Transverse colon (tissue), 4 donors: Measurements from ENCODE around the gene FAAH. TPM values are rescaled to one million over a fixed set of nuclear protein-coding genes. Genes with fewer than 3 reads are reported as not detected.

ENCODE experiments used
- DNase-seq: peaks from one replicate; pipeline ENCODE4 v3.0.0-alpha.2; 2019
- H3K27ac ChIP-seq, 4 donors: fragments of 200-600 bp; sonication (generic); 2 replicates each; pipeline ENCODE4 v1.5.1; 2016 to 2018; ENCODE audit warnings: inconsistent platforms in 4 of 4
- H3K27me3 ChIP-seq: fragments of 200-600 bp; sonication (generic); 2 replicates; pipeline ENCODE4 v1.5.1; 2017; ENCODE audit warnings: inconsistent platforms
- H3K36me3 ChIP-seq, 4 donors: fragments of 200-600 bp; sonication (generic); 2 replicates each; pipeline ENCODE4 v1.5.1; 2017 to 2019; ENCODE audit warnings: inconsistent platforms in 4 of 4
- H3K4me1 ChIP-seq, 4 donors: fragments of 200-600 bp; sonication (generic); 2 replicates each; pipeline ENCODE4 v1.5.1; 2017 to 2020; ENCODE audit warnings: inconsistent platforms in 4 of 4
- H3K4me3 ChIP-seq, 4 donors: fragments of 200-600 bp; sonication (generic); 1 replicate in 1 of 4; 2 replicates in 3 of 4; pipeline versions ENCODE4 v1.5.1 to v1.6.1; 2017 to 2019; ENCODE audit warnings: inconsistent platforms in 4 of 4
- H3K9me3 ChIP-seq, 2 donors: fragments of 200-600 bp; sonication (generic); 2 replicates each; pipeline ENCODE4 v1.5.1; 2017 to 2019; ENCODE audit warnings: inconsistent platforms in 2 of 2
- EP300 ChIP-seq: sonication (generic); formaldehyde crosslinking; IDR thresholded peaks from one replicate; pipeline ENCODE4 v1.6.1; 2017; ENCODE audit warnings: antibody characterized with exemption, low read depth
- POLR2A ChIP-seq: fragments of 450-650 bp; IDR thresholded peaks from one replicate; pipeline ENCODE4 v1.6.1; 2016; ENCODE audit warnings: antibody characterized with exemption, mild to moderate bottlenecking, moderate library complexity
- POLR2AphosphoS5 ChIP-seq, 3 donors: sonication (generic); formaldehyde crosslinking; IDR thresholded peaks; one replicate each; pipeline ENCODE4 v1.6.1; 2016; ENCODE audit warnings: antibody characterized with exemption in 3 of 3
- WGBS, 2 donors: methylation state at CpG; one replicate each; pipeline ENCODE4 v1.1.5; 2018; ENCODE audit warnings: low coverage in 1 of 2; 5-methylcytosine and 5-hydroxymethylcytosine counted together
- in situ Hi-C, 4 donors: fragments of 200-750 bp; cut with MboI; loops; one replicate each; pipeline versions ENCODE4 v1.15.0 to v1.15.1; 2017; ENCODE audit warnings: low sequenced_read_pairs in 3 of 4, low pct_ligation_motif_present in 1 of 4, low pct_unique_long_range_greater_than_20kb in 1 of 4
- intact Hi-C: fragments of 100-400 bp; cut with DNase I; formaldehyde crosslinking; loops from one replicate; pipeline ENCODE4 v1.15.1; 2023; ENCODE audit warnings: low total_unique reads
- total RNA-seq, 4 donors: library from RNA; depleted of rRNA; stranded (reverse); fragments of >200 nt; gene quantifications; one replicate each; pipeline ENCODE4 v1.1.0, GENCODE V29; 2016
- TF ChIP-seq, protein P1 (sequence below), 5 experiments: fragments of 200-600 bp in 3 of 5; fragments of 450-650 bp in 2 of 5; sonication (generic) in 3 of 5; IDR thresholded peaks; 1 replicate in 2 of 5; 2 replicates in 3 of 5; pipeline ENCODE4 v1.5.1; 2016 to 2017; ENCODE audit warnings: antibody characterized with exemption in 5 of 5, inconsistent platforms in 3 of 5, mild to moderate bottlenecking in 2 of 5, moderate library complexity in 1 of 5

The FAAH gene
- total RNA-seq, 4 donors from 2014 or later = 90.8 to 349 (median 141) TPM

DNA sequence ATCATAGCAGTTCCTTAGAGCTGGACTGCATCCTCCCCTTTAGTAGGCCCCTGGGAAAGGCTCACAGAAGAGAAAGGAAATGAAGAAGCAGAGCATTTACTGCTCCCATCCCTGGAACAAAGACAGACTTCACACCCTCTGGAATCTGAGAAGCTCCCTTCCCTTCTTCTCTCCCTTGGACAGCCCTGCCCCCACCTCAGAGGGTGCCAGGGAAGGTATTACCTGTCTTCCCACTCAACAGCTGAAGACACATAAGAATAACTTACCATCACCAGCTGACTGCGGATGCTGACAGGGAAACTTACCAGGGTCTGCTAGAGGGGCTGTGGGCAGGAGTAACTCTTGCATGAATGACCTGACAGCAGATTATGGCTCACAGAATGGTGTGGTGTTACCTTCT is 14.1 kb upstream of the FAAH start:
- DNase-seq = no peak
- 100% methylated on average over 1 of the region's 1 CpG; no CpG with 5 or more reads in 1 of the 2 donors for WGBS, 2 donors
- no peaks in the 10 kb centered on the region for H3K36me3 ChIP-seq
- TF ChIP-seq EP300 (no peak), POLR2A (no peak), POLR2AphosphoS5 (IDR thresholded peaks at IDR 0.05) (no peak)
- TF ChIP-seq, protein P1, sequence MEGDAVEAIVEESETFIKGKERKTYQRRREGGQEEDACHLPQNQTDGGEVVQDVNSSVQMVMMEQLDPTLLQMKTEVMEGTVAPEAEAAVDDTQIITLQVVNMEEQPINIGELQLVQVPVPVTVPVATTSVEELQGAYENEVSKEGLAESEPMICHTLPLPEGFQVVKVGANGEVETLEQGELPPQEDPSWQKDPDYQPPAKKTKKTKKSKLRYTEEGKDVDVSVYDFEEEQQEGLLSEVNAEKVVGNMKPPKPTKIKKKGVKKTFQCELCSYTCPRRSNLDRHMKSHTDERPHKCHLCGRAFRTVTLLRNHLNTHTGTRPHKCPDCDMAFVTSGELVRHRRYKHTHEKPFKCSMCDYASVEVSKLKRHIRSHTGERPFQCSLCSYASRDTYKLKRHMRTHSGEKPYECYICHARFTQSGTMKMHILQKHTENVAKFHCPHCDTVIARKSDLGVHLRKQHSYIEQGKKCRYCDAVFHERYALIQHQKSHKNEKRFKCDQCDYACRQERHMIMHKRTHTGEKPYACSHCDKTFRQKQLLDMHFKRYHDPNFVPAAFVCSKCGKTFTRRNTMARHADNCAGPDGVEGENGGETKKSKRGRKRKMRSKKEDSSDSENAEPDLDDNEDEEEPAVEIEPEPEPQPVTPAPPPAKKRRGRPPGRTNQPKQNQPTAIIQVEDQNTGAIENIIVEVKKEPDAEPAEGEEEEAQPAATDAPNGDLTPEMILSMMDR (IDR thresholded peaks at IDR 0.05) = no peak
- H3K27ac ChIP-seq = no peak overlapping the region
- intact Hi-C loops (no loop called here), in situ Hi-C loops (no loop called here)
- no peak overlapping the region for H3K4me3 ChIP-seq
- H3K4me1 ChIP-seq = peaks cover 0 to 4% (median 0%) of the 10 kb centered on the region in 4 donors
- H3K9me3 ChIP-seq = peaks cover 0 to 3% of the 10 kb centered on the region in 2 donors
- no peaks in the 10 kb centered on the region for H3K27me3 ChIP-seq

DNA sequence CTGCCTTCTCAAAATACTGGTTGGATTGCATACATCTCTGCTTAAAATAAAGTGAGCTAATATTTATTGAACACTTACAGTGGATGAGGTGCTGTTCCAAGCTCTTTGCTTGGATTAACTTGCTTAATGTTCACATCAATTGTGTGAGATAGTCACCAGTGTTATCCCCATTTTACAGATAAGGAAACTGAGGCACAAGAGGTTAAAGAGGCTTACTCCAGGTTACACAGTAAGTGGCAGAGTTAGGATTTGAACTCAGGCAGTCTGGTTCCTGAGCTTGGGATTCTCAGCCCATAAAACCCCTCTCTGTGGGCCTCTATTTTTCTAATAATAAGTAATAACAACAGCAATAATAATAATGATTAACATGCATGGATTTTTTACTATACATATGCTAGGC is 13.6 kb upstream of the FAAH start:
- Histone ChIP-seq H3K27me3 (no peaks in the 10 kb centered on the region), H3K27ac (no peak overlapping the region), H3K36me3 (no peaks in the 10 kb centered on the region), H3K4me3 (no peak overlapping the region), H3K4me1 (peaks cover 0 to 4% (median 0%) of the 10 kb centered on the region in 4 donors), H3K9me3 (peaks cover 0 to 3% of the 10 kb centered on the region in 2 donors)
- TF ChIP-seq, protein P1 (IDR thresholded peaks at IDR 0.05) = no peak
- TF ChIP-seq EP300 (no peak), POLR2AphosphoS5 (IDR thresholded peaks at IDR 0.05) (no peak), POLR2A (no peak)
- in situ Hi-C loops = no loop called here
- intact Hi-C loops = no loop called here
- no peak for DNase-seq

DNA sequence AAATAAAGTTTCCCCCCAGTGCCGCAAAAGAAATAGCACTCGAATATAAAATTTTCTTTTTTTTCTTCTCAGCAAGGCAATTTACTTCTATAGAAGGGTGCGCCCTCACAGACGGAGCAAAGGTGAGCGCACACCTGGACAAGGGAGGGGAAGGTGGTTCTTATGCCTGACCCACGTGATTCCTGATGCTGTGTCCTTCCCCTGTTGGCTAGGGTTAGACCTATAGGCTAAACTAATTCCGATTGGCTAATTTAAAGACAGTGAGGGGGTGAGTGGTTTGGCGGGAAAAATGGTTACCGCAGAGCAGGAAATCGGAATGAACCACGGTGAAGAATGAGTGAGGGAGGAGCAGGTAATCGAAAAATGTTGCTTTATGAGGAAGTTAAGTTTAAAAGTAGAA is 607 bp upstream of the FAAH start:
- H3K27ac ChIP-seq = no peak overlapping the region
- 77 to 83% methylated on average over 12 of the region's 12 CpGs for WGBS, 2 donors

DNA sequence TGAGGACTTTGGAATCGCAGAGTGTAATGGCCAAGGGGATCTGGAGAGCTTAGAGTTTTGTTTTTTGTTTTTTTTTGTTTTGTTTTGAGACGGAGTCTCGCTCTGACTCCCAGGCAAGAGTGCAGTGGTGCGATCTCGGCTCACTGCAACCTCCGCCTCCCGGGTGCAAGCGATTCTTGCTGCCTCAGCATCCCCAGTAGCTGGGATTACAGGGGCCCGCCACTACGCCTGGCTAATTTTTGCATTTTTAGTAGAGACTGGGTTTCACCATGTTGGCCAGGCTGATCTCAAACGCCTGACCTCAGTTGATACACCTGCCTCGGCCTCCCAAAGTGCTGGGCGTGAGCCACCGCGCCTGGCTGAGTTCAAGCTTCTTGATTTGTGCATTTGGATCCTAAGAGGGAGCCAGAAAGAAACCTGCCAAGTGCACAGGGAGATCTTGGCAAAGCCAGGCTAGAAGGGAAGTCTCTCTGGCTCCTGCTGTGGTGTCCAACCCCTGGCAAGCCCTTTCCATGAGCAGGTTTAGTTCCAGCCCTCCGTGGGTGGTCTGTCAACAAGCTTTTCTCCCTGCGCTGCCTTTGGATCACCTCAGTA is 852 bp downstream of the FAAH start:
- intact Hi-C loops = no loop called here
- no peak for DNase-seq
- H3K27ac ChIP-seq = peak overlapping the region; percentile 73 to 88 (median 80)
- H3K27me3 ChIP-seq = no peaks in the 10 kb centered on the region
- WGBS, 2 donors = 31 to 40% methylated on average over 1 to 17 of the region's 17 CpGs
- in situ Hi-C loops = no loop called here
- TF ChIP-seq EP300 = no peak
- TF ChIP-seq POLR2AphosphoS5 (IDR thresholded peaks at IDR 0.05) = no peak
- no peak for TF ChIP-seq POLR2A
- TF ChIP-seq, protein P1 (IDR thresholded peaks at IDR 0.05) = no peak
- H3K9me3 ChIP-seq = peaks cover 0 to 11% of the 10 kb centered on the region in 2 donors
- H3K4me1 ChIP-seq = peaks cover 10 to 23% (median 18%) of the 10 kb centered on the region in 4 donors
- H3K4me3 ChIP-seq = peak overlapping the region; percentile 51 to 76 (median 54)
- no peaks in the 10 kb centered on the region for H3K36me3 ChIP-seq

More for the DNA sequence above, 607 bp upstream of the FAAH start:
- Histone ChIP-seq H3K36me3 (no peaks in the 10 kb centered on the region), H3K4me1 (peaks cover 10 to 23% (median 18%) of the 10 kb centered on the region in 4 donors), H3K27me3 (no peaks in the 10 kb centered on the region), H3K4me3 (peak overlapping the region in 1 of 4 donors; percentile 54), H3K9me3 (peaks cover 0 to 11% of the 10 kb centered on the region in 2 donors)
- no peak for DNase-seq
- in situ Hi-C loops = no loop called here
- TF ChIP-seq EP300 = no peak
- TF ChIP-seq, protein P1 (IDR thresholded peaks at IDR 0.05) = no peak
- TF ChIP-seq POLR2A = no peak
- TF ChIP-seq POLR2AphosphoS5 (IDR thresholded peaks at IDR 0.05) = no peak
- intact Hi-C loops = no loop called here
